Fibroblast of the aortic adventitia (primary cell): ENCODE measurements around the gene POU2AF3. TPM values are rescaled to one million over a fixed set of nuclear protein-coding genes. Genes with fewer than 3 reads are reported as not detected.
A peak's percentile ranks its signal among the peaks of the same experiment; 100 is the strongest.
"Not testable (repeated sequence)": the region's sequence is repeated elsewhere in the genome, so short reads cannot be mapped to it uniquely, and the experiment has no call there.

Source experiments
- DNase-seq: peaks from one replicate; pipeline ENCODE4 v3.0.0-alpha.2; 2010; ENCODE audit warnings: low read depth
- H3K4me3 ChIP-seq: 2 replicates; pipeline ENCODE4 v1.5.1; 2011; ENCODE audit warnings: low read depth, mild to moderate bottlenecking, control low read depth, low read length, moderate library complexity
- CTCF ChIP-seq: IDR thresholded peaks from 2 replicates; pipeline ENCODE4 v1.5.1; 2011; ENCODE audit warnings: mild to moderate bottlenecking, low read length, control low read depth, inconsistent platforms; ENCODE audit not compliant: insufficient read depth
- total RNA-seq: library from RNA; depleted of rRNA; stranded (reverse); fragments of >200 nt; gene quantifications from 2 replicates; pipeline ENCODE4 v1.2.3, GENCODE V29; 2012; ENCODE audit warnings: low replicate concordance

POU2AF3 gene
- total RNA-seq, 1 donor = 0.45 TPM

- TF ChIP-seq CTCF = no peak
- H3K4me3 ChIP-seq = no peak overlapping the region
- no peak for DNase-seq
These were observed 33.7 kb upstream of the POU2AF3 start for GRCh38 chr11:111264646-111265045.

GRCh38 chr11:111265421-111265820 lies 32.9 kb upstream of the POU2AF3 start:
- no peak overlapping the region for H3K4me3 ChIP-seq
- TF ChIP-seq CTCF = no peak
- no peak for DNase-seq

DNA sequence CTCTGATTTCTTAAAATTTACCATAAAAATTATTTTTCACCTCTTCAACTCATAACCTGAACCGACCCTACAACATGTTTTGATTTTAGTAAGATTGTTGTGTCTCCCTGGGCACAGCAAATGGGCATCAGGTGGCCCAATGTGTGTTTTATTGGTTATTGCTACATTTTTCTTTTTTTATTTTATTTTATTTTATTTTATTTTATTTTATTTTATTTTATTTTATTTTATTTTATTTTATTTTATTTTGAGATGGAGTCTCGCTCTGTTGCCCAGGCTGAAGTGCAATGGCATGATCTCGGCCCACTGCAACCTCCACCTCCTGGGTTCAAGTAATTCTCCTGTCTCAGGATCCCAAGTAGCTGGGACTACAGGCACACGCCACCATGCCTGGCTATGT lies 30.0 kb upstream of the POU2AF3 start:
- not testable (repeated sequence) for H3K4me3 ChIP-seq, DNase-seq

- TF ChIP-seq CTCF = no peak
- peak; percentile 4 for DNase-seq
- no peak overlapping the region for H3K4me3 ChIP-seq
These were observed 29.0 kb upstream of the POU2AF3 start for GRCh38 chr11:111269146-111269868.

- no peak for DNase-seq
- no peak for TF ChIP-seq CTCF
- no peak overlapping the region for H3K4me3 ChIP-seq
These were observed 25.9 kb upstream of the POU2AF3 start for GRCh38 chr11:111272420-111272819.

- H3K4me3 ChIP-seq = no peak overlapping the region
- no peak for DNase-seq
- TF ChIP-seq CTCF = no peak
These were observed 15.7 kb upstream of the POU2AF3 start for GRCh38 chr11:111282562-111283075.

- H3K4me3 ChIP-seq = no peak overlapping the region
- no peak for DNase-seq
- TF ChIP-seq CTCF = no peak
These were observed 14.3 kb upstream of the POU2AF3 start for GRCh38 chr11:111283945-111284481.
